Stimulated activated CD4-positive, alpha-beta T cell treated with anti-CD3 and anti-CD28 coated beads, Interleukin-12 subunit alpha, Interleukin-12 subunit beta, amount 100 ng/mL, for 4 hours (primary cell): ENCODE data around the gene APCDD1L.
"Not testable (repeated sequence)": the region's sequence is repeated elsewhere in the genome, so short reads cannot be mapped to it uniquely, and the experiment has no call there.

Experiments used
- DNase-seq: peaks from one replicate; pipeline ENCODE4 v3.0.0-alpha.2; 2020

Gene APCDD1L

GRCh38 chr20:58434326-58434725 lies 80.9 kb downstream of the APCDD1L start:
- no peak for DNase-seq

- no peak for DNase-seq
Measured at GRCh38 chr20:58433759-58434158, 81.4 kb downstream of the APCDD1L start.

GRCh38 chr20:58433029-58433647 lies 82.1 kb downstream of the APCDD1L start:
- no peak for DNase-seq

GRCh38 chr20:58432186-58432954 lies 82.8 kb downstream of the APCDD1L start:
- no peak for DNase-seq

- no peak for DNase-seq
Measured at GRCh38 chr20:58431134-58431533, 84.1 kb downstream of the APCDD1L start.

- DNase-seq, result no peak
Measured at GRCh38 chr20:58429303-58429702, 85.9 kb downstream of the APCDD1L start.

- DNase-seq, result no peak
Measured at GRCh38 chr20:58428364-58428763, 86.8 kb downstream of the APCDD1L start.

GRCh38 chr20:58427571-58427970 lies 87.6 kb downstream of the APCDD1L start:
- not testable (repeated sequence) for DNase-seq

GRCh38 chr20:58424218-58424969 lies 90.8 kb downstream of the APCDD1L start:
- DNase-seq, result no peak

GRCh38 chr20:58421497-58421850 lies 93.7 kb downstream of the APCDD1L start:
- DNase-seq, result no peak

- DNase-seq, result no peak
Measured at GRCh38 chr20:58420798-58421496, 94.3 kb downstream of the APCDD1L start.

- no peak for DNase-seq
Measured at GRCh38 chr20:58418949-58419748, 96.0 kb downstream of the APCDD1L start.

GRCh38 chr20:58417438-58417837 lies 97.8 kb downstream of the APCDD1L start:
- DNase-seq, result no peak

GRCh38 chr20:58416835-58417234 lies 98.4 kb downstream of the APCDD1L start:
- no peak for DNase-seq

- no peak for DNase-seq
Measured at GRCh38 chr20:58416057-58416456, 99.1 kb downstream of the APCDD1L start.

- DNase-seq, result not testable (repeated sequence)
Measured at GRCh38 chr20:58414786-58415185, 100.4 kb downstream of the APCDD1L start.

- not testable (repeated sequence) for DNase-seq
Measured at GRCh38 chr20:58414216-58414615, 101.0 kb downstream of the APCDD1L start.
